GM12878 (cell line): ENCODE data around the gene NCKAP5. TPM values are rescaled to one million over a fixed set of nuclear protein-coding genes. Genes with fewer than 3 reads are reported as not detected.

Experiments used
- ASH2L ChIP-seq: fragments of 300-600, 200-600 bp; sonication (generic); IDR thresholded peaks from 2 replicates; pipeline ENCODE4 v1.6.1; 2017; ENCODE audit warnings: low read depth, mild to moderate bottlenecking, borderline replicate concordance
- BCL3 ChIP-seq: IDR thresholded peaks from 2 replicates; pipeline ENCODE4 v1.6.1; 2011; ENCODE audit warnings: borderline replicate concordance, low read depth, mild to moderate bottlenecking, moderate library complexity, low read length; ENCODE audit not compliant: insufficient read depth, poor library complexity, severe bottlenecking
- BCLAF1 ChIP-seq: fragments of 450-650 bp; IDR thresholded peaks from 2 replicates; pipeline ENCODE4 v1.6.1; 2017; ENCODE audit warnings: antibody characterized with exemption, mild to moderate bottlenecking, moderate library complexity
- E4F1 ChIP-seq: fragments of 450-650 bp; IDR thresholded peaks from 2 replicates; pipeline ENCODE4 v1.6.1; 2018; ENCODE audit warnings: borderline replicate concordance, mild to moderate bottlenecking; ENCODE audit not compliant: partially characterized antibody
- EED ChIP-seq: sonication (generic); IDR thresholded peaks from 2 replicates; pipeline ENCODE4 v1.6.1; 2016; ENCODE audit warnings: antibody characterized with exemption, low read depth
- EZH2 ChIP-seq: IDR thresholded peaks from 2 replicates; pipeline ENCODE4 v1.6.1; 2012; ENCODE audit warnings: low read depth, mild to moderate bottlenecking, control low read depth, inconsistent platforms, low read length, borderline replicate concordance; ENCODE audit not compliant: control insufficient read depth
- GATAD2B ChIP-seq: fragments of 450-650 bp; conservative IDR thresholded peaks from 2 replicates; pipeline ENCODE4 v1.6.1; 2017; ENCODE audit warnings: low read depth, mild to moderate bottlenecking, moderate library complexity
- PAX8 ChIP-seq: fragments of 450-650 bp; IDR thresholded peaks from 2 replicates; pipeline ENCODE4 v1.6.1; 2017; ENCODE audit warnings: mild to moderate bottlenecking, moderate library complexity
- RUNX3 ChIP-seq: IDR thresholded peaks from 2 replicates; pipeline ENCODE4 v1.6.1; 2012; ENCODE audit warnings: low read length, inconsistent platforms
- ZNF207 ChIP-seq: fragments of 450-650 bp; IDR thresholded peaks from 2 replicates; pipeline ENCODE4 v1.6.1; 2014; ENCODE audit warnings: antibody characterized with exemption, mild to moderate bottlenecking, borderline replicate concordance
- polyA plus RNA-seq, 11 experiments: library from polyadenylated mRNA; depleted of rRNA in 4 of 11; unstranded in 6 of 11; stranded (reverse) in 5 of 11; fragments of >200 nt; fragmentation: Nextera tagmentation in 4 of 11; fragmentation: Illumina TruSeq in 1 of 11; extraction: Ambion mirVana in 4 of 11; extraction: Trizol in 1 of 11; gene quantifications; 1 replicate in 1 of 11; 2 replicates in 10 of 11; pipeline versions ENCODE4 v1.2.1 to v1.2.3, GENCODE V29; 2011 to 2016; ENCODE audit warnings: inconsistent platforms in 2 of 11, missing spikeins in 2 of 11, low read depth in 1 of 11
- total RNA-seq, 4 experiments: library from RNA; depleted of rRNA in 3 of 4; stranded (reverse); fragments of >200 nt in 3 of 4; fragmentation: Illumina TruSeq in 1 of 4; extraction: Trizol in 1 of 4; gene quantifications; 2 replicates each; pipeline versions ENCODE4 v1.2.1 to v1.2.3, GENCODE V29; 2013 to 2021

The NCKAP5 gene
- total and polyA plus RNA-seq, 10 of the 15 experiments (the other 5 are each of a cell fraction or from before 2014, with no cell fraction given), result 0.06 to 0.44 (median 0.16) TPM

GRCh38 chr2:132690664-132691303 lies 877.5 kb downstream of the NCKAP5 start (continued):
- TF ChIP-seq BCLAF1 (no peak), RUNX3 (no peak), EED (no peak), BCL3 (no peak), GATAD2B (no peak), ZNF207 (no peak), EZH2 (no peak), ASH2L (no peak), PAX8 (no peak), E4F1 (no peak)
